Left forelimb (tissue), 1 donor: ENCODE measurements around the gene AKR1C4.
"Not testable (repeated sequence)": the region's sequence is repeated elsewhere in the genome, so short reads cannot be mapped to it uniquely, and the experiment has no call there.

ENCODE experiments used
- DNase-seq: peaks from one replicate; pipeline ENCODE4 v3.0.0-alpha.2; 2018; ENCODE audit warnings: low spot score

AKR1C4 gene

DNA sequence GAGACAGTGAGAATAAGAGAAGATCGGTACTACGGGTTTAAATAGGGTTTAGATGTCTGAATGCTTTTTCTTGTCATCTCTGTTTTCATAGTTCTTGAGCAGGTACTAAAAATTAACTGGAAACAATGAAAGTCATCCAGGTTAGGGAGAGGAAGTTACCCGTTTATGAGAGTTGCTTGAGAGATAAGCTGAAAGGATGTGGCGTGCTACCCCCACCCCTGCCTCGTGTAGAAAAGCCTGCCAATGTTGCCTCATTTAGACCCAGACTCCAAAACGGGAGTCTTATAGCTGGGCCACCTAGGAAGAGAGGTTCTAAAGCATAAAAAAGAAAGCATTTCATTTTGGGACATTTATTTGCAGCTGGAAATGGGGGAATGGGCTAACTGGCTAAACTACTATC lies 10.2 kb downstream of the AKR1C4 start:
- no peak for DNase-seq

- DNase-seq = not testable (repeated sequence)
These were observed 13.1 kb downstream of the AKR1C4 start for GRCh38 chr10:5209776-5210175.

- not testable (repeated sequence) for DNase-seq
These were observed 13.6 kb downstream of the AKR1C4 start for GRCh38 chr10:5210261-5210660.

GRCh38 chr10:5211696-5212536 lies 15.3 kb downstream of the AKR1C4 start:
- no peak for DNase-seq

- no peak for DNase-seq
These were observed 20.2 kb downstream of the AKR1C4 start for GRCh38 chr10:5216801-5217200.

GRCh38 chr10:5219262-5219661 lies 22.6 kb downstream of the AKR1C4 start:
- no peak for DNase-seq

GRCh38 chr10:5222942-5223341 lies 26.3 kb downstream of the AKR1C4 start:
- DNase-seq = not testable (repeated sequence)

DNA sequence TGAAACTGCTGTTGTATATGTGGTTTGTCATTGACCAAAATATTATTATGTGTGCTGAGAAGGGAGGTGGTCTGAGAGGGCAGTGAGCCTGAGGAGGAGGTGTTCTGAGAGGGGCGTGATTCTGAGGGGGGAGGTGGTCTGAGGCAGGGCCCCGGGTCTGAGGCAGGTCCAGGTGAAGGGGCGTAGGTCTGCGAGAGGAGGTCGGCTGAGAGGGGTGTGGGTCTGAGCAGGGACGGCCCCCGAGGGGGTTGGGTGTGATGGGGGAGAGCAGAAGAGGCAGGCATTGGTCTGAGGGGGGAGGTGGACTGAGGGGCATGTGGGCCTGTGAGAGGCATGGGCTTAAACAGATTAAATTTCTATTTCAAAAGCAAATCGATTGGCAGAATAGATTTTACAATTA lies 32.4 kb downstream of the AKR1C4 start:
- no peak for DNase-seq

GRCh38 chr10:5233324-5233723 lies 36.7 kb downstream of the AKR1C4 start:
- DNase-seq = no peak

DNA sequence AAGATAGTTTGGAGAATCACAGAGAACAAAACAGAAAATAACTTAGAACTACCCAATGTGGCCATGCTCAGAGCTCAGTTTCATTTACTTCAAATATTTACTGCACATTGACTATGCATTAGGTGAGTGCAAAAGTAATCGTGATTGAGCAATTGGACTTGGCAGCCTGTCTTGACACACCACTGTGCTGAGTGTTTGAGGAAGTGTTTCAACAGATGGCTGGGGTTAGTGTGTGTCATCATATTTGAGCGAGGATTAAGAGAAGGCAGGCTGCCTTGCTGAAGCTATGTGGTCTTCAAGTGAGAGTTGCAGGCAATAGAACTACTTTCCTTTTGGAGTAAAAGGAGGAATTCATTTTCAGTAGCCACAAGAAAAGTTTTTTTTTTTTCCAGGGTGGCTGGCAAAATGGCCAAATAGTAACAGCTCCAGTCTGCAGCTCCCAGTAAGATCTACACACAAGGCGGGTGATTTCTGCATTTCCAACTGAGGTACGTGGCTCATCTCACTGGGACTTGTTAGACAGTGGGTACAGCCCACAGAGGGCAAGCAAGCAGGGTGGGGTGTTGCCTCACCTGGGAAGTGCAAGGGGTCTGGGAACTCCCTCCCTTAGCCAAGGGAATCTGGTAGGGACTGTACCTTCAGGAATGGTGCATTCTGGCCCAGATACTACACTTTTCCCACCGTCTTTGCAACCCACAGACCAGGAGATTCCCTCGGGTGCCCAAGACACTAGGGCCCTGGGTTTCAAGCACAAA lies 37.6 kb downstream of the AKR1C4 start:
- no peak for DNase-seq

- DNase-seq = not testable (repeated sequence)
These were observed 40.9 kb downstream of the AKR1C4 start for GRCh38 chr10:5237541-5237940.

DNA sequence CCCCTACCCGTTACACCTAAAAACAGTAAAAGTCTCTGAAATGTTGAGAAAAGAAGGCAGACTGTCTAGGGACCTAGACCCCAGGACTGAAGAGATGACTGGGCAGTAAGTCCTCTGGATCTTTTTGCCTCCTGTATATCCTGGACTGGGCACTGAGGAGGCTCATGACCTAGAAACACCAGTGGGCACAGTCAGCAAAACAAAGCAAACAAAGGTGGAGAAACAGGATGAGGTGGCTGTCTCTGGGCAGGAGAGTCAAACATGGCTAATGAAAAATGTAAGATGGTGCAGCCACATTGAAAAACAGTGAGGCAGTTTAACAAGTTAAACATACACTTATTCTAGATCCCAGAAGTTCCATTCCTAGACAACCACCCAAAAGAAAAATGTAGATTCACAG lies 45.9 kb downstream of the AKR1C4 start:
- DNase-seq = no peak

DNA sequence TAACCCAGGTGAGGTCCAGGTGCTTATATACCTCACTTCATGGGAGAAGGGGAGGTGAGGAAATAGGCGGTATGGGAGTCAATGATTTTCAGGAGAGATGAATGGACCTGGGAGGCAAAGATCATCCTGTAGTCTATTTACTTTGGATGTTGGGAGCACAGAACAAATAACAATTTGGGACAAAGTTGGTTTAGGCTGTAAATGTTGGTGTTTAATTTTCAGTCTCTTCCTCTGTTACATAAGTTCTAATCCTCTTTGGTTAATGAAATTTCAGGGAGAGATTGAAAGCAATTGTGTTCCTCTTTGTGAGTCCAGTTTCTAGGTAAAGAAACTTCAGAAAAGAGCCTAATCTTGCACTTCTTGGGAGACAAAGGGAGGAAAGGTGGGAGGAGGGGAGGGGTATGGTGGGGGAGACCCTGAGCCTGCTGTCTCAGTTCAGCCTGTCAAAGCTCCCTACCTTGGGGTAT lies 46.9 kb downstream of the AKR1C4 start:
- no peak for DNase-seq

DNA sequence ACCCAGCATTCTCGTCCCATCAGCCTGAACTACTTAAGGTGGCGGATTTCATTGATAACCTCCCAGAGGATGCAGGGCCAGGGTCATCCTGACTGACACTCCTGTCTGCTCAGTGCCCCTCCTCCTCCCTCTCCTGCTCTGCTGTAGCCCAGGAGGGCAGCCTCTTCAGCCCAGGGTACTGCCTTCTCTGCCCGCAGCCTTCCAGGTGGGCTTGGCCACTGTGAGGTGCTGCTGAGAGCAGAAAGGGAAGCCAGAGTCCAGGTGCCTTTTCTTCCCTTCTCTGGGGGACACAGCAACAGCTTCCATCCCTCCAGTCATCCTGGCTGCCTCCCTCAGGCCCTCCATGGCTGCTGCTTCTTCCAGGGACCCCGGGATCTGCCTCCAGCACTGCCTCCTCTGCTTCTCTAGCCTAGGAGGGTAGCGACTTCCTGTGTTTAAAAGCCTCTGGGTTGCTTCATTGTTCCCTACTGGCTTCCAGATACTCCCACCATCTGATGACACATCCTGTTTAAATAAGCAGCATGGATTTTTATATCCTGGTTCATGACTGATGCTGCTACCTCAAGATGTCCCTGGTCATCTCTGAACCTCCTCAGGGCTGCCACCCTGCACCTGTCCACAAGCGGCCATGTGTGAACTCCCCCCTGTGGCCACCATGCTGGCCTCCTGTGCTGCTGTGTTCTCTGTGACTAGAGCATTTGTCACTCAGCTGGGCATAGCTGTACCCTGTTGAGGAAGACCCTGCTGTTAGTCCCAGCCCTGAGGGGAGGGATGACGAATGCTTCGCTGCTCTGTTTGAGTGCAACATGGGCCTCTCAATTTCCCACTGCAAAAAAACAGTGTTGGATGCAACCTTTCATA lies 55.8 kb downstream of the AKR1C4 start:
- no peak for DNase-seq

- no peak for DNase-seq
These were observed 57.9 kb downstream of the AKR1C4 start for GRCh38 chr10:5254488-5254887.

GRCh38 chr10:5257768-5258167 lies 61.1 kb downstream of the AKR1C4 start:
- not testable (repeated sequence) for DNase-seq

DNA sequence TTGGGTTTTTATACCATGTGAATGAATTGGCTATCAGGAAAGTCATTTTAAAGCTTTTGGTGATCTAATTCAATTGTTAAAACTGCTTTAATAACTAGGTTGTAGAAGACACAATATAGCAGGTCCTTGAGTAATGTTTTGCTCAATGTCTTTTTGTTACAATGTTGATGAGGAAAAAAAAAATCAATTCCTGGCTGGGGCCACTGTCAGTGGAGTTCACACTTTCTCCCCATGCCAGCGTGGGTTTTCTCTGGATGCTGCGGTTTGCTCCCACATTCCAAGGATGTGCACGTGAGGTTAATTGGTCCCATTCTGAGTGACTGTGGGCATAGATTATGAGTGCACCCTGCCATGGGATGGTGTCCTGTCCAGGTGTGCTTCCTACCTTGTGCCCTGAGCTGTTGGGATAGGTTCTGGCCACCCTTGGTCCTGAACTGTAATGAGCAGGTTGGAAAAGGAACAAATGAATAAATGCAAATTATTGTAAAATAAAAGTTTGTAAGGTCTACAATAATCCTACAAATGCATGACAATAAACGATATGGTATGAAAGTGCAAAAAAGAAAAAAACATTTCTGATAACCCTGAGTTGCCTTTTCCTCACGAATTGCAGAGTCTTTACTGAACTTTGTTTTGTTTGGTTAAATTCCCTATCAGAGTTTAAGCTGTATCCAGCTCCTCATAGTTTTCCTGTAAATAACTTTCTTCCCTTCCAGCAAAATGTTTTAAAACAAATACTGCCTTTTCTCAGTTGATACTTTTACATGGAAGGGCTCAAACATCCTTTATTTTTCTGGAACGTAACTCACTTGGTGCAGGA lies 62.7 kb downstream of the AKR1C4 start:
- no peak for DNase-seq

- DNase-seq = no peak
These were observed 63.4 kb downstream of the AKR1C4 start for GRCh38 chr10:5259952-5260578.

DNA sequence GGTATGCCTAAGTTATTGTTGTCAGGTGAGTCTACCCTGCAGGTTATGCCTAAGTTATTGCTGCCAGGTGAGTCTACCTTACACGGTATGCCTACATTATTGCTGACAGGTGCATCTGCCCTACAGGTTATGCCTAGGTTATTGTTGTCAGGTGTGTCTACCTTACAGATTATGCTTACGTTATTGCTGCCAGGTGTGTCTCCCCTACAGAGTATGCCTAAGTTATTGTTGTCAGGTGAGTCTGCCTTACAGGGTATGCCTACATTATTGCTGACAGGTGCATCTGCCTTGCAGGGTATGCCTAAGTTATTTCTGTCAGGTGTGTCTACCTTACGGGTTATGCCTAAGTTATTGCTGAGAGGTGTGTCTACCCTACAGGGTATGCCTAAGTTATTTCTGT lies 64.2 kb downstream of the AKR1C4 start:
- DNase-seq = no peak

DNA sequence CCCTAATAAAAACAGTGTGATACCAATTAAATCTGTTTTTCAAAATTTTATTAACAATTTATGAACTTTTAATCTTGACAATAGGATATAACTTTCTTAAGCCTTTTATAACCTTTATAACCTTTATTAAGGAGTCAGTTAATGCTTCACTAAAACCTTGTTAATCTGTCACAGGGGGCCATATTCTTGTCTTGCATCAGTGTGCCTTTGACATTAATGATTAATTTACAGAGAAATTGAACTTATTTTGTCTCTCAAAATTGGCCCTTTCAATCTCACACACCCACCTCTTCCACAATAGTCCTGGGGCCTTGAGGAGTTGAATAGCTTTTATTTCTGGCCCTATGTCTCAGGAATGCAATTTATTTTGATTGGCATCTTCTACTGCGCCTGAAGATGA lies 68.5 kb downstream of the AKR1C4 start:
- DNase-seq = no peak

- no peak for DNase-seq
These were observed 69.7 kb downstream of the AKR1C4 start for GRCh38 chr10:5266351-5266750.
